NCI-H524 (cell line): ENCODE data around the gene PPM1F.
"Not testable (repeated sequence)": the region's sequence is repeated elsewhere in the genome, so short reads cannot be mapped to it uniquely, and the experiment has no call there.

ENCODE experiments used
- DNase-seq, 2 experiments: peaks; one replicate each; lab custom pipeline; 2025; lab: John Stamatoyannopoulos, UW

PPM1F gene

GRCh38 chr22:21889251-21889990 lies 63.2 kb downstream of the PPM1F start:
- DNase-seq: no peak

GRCh38 chr22:21887841-21888240 lies 64.8 kb downstream of the PPM1F start:
- no peak for DNase-seq

GRCh38 chr22:21883930-21884329 lies 68.7 kb downstream of the PPM1F start:
- DNase-seq: not testable (repeated sequence)

GRCh38 chr22:21882754-21883333 lies 69.8 kb downstream of the PPM1F start:
- not testable (repeated sequence) for DNase-seq

GRCh38 chr22:21881841-21882753 lies 70.6 kb downstream of the PPM1F start:
- no peak for DNase-seq

- DNase-seq: no peak
These were observed 76.0 kb downstream of the PPM1F start for GRCh38 chr22:21876486-21877176.

GRCh38 chr22:21874953-21875352 lies 77.7 kb downstream of the PPM1F start:
- not testable (repeated sequence) for DNase-seq

GRCh38 chr22:21873619-21874018 lies 79.0 kb downstream of the PPM1F start:
- no peak for DNase-seq

GRCh38 chr22:21872741-21873140 lies 79.9 kb downstream of the PPM1F start:
- DNase-seq: not testable (repeated sequence)
